RWPE2 (cell line): Measurements from ENCODE around the gene AKT1S1.

Experiments
- ATAC-seq: fragments of 200-7000 bp; cut with Tn5 transposase; 3 replicates; pipeline ENCODE4 v1.9.1; 2021; ENCODE audit warnings: low read depth
- DNase-seq: peaks from one replicate; pipeline ENCODE4 v3.0.0-alpha.2; 2020; ENCODE audit warnings: low spot score
- H3K27ac ChIP-seq: fragments of 450-650 bp; 2 replicates; pipeline ENCODE4 v1.5.1; 2017; ENCODE audit warnings: mild to moderate bottlenecking; ENCODE audit not compliant: poor library complexity, severe bottlenecking
- H3K27me3 ChIP-seq: fragments of 250-450 bp; sonication (Bioruptor Pico); 2 replicates; pipeline ENCODE4 v1.5.1; 2021; ENCODE audit warnings: mild to moderate bottlenecking, moderate library complexity; ENCODE audit not compliant: insufficient read depth, poor library complexity, severe bottlenecking
- H3K36me3 ChIP-seq: fragments of 250-450 bp; sonication (Bioruptor Pico); 2 replicates; pipeline ENCODE4 v1.5.1; 2020; ENCODE audit warnings: low read depth, mild to moderate bottlenecking, moderate library complexity
- H3K4me1 ChIP-seq: fragments of 250-450 bp; sonication (Bioruptor Pico); 2 replicates; pipeline ENCODE4 v1.5.1; 2021; ENCODE audit warnings: mild to moderate bottlenecking, moderate library complexity; ENCODE audit not compliant: insufficient read depth, poor library complexity, severe bottlenecking
- H3K4me3 ChIP-seq: fragments of 250-450 bp; sonication (Bioruptor Pico); 2 replicates; pipeline ENCODE4 v1.5.1; 2021; ENCODE audit warnings: mild to moderate bottlenecking, moderate library complexity; ENCODE audit not compliant: severe bottlenecking
- H3K9me3 ChIP-seq: fragments of 250-450 bp; sonication (Bioruptor Pico); 2 replicates; pipeline ENCODE4 v1.5.1; 2021; ENCODE audit warnings: mild to moderate bottlenecking, moderate library complexity; ENCODE audit not compliant: severe bottlenecking
- CTCF ChIP-seq: fragments of 450-650 bp; IDR thresholded peaks from one replicate; pipeline ENCODE4 v1.5.1; 2017; ENCODE audit warnings: mild to moderate bottlenecking, moderate library complexity; ENCODE audit not compliant: poor library complexity, severe bottlenecking

The AKT1S1 gene

DNA sequence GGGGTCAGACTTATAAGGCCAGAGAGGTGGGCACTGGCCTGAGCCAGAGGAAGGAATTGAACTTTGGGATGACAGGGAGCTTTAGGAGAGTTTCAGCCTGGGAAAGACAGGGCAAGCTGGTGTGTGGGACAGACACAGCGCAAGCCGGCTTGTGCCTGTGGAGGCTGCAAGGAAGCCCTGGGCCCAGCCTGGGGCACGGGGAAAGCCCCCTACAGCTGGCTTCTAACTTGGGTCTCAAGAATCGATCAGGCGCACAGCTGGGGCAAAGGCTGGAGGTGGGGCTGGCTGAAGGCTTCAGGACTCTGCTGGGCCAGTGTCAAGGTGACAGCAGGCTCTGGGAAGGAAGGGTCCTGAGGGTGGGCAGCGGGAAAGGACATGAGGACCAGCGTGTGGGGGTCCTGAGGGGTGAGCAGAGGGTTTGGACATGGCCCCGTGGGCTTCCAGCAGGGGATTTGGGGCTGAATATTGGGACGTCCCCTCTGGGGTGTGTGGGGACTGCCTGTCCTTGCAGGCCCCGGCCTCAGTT, 23.2 kb downstream of the AKT1S1 start:
- ATAC-seq (no peak), DNase-seq (no peak)
- Histone ChIP-seq H3K27me3 (no peaks in the 10 kb centered on the region), H3K4me1 (peaks cover 9% of the 10 kb centered on the region), H3K9me3 (no peaks in the 10 kb centered on the region), H3K27ac (no peak overlapping the region), H3K36me3 (peaks cover 36% of the 10 kb centered on the region), H3K4me3 (no peak overlapping the region)
- TF ChIP-seq CTCF: no peak

DNA sequence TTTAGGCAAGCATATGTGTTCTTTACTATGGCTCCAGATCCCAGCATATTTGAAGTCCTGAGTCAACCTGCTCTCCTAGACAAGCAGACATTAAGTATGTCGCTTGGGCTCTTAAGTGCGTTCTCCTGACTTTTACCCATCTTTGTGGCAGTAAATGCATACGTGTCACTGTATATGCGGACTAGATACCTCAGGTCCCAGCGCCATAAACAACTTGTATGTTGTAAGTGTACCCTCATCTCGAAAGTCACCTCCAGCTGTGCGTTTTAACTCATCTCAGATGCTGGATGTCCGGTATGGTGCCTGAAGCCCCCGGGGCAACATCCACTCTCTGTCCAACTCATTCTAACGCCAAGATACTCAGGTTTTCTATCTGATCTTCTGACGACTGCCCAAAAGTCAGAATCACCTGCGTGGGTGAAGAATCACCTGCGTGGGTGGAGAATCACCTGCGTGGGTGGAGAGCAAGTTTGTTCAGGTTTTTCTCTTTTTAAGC, 24.5 kb downstream of the AKT1S1 start:
- Histone ChIP-seq H3K4me1 (peaks cover 21% of the 10 kb centered on the region), H3K27me3 (no peaks in the 10 kb centered on the region), H3K27ac (no peak overlapping the region), H3K9me3 (no peaks in the 10 kb centered on the region), H3K36me3 (peaks cover 24% of the 10 kb centered on the region), H3K4me3 (no peak overlapping the region)
- ATAC-seq: no peak
- TF ChIP-seq CTCF: no peak
- no peak for DNase-seq

DNA sequence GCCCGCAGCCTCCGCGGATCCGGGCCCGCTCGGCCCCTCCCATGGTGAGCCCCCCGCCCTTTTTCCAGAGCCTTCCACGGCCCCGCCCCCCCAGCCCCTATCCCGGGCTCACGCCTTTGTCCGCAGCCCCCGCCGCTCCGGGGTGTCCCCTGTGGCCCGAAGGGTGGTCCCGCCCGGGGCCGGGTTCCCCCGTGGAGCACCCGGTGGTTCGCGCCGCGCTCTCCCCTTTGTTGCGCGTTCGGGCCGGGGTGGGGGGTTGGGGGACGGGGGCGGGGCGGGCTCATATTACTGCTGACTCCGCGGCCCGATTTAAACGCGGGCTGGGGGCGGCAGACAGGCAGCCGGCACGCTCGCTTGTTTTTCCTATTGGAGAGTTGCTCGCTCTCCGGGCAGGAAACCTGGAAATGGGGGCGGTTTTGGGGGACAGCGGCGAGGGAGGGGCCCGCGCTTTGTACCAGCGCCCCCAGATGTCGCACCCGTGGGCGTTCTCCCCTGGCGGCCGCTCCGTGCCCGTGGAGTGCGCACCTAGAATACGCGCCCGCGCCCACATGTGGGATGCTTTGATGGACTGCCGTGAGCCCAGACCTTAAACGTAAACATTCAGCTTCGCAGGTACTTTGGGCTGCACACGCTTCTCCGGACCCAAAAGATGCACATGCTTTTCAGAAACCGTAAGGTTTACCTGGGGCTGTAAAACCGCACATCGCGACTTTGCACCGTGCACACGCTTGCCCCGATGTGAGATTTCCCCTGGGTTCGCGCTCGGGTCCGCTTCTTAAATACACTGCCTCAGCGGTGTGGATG, 25.5 kb downstream of the AKT1S1 start:
- ATAC-seq: no peak
- Histone ChIP-seq H3K4me1 (peaks cover 21% of the 10 kb centered on the region), H3K36me3 (peaks cover 14% of the 10 kb centered on the region), H3K9me3 (no peaks in the 10 kb centered on the region), H3K27me3 (no peaks in the 10 kb centered on the region), H3K4me3 (peak overlapping the region; percentile 100), H3K27ac (peak overlapping the region; percentile 85)
- TF ChIP-seq CTCF: no peak
- DNase-seq: no peak

DNA sequence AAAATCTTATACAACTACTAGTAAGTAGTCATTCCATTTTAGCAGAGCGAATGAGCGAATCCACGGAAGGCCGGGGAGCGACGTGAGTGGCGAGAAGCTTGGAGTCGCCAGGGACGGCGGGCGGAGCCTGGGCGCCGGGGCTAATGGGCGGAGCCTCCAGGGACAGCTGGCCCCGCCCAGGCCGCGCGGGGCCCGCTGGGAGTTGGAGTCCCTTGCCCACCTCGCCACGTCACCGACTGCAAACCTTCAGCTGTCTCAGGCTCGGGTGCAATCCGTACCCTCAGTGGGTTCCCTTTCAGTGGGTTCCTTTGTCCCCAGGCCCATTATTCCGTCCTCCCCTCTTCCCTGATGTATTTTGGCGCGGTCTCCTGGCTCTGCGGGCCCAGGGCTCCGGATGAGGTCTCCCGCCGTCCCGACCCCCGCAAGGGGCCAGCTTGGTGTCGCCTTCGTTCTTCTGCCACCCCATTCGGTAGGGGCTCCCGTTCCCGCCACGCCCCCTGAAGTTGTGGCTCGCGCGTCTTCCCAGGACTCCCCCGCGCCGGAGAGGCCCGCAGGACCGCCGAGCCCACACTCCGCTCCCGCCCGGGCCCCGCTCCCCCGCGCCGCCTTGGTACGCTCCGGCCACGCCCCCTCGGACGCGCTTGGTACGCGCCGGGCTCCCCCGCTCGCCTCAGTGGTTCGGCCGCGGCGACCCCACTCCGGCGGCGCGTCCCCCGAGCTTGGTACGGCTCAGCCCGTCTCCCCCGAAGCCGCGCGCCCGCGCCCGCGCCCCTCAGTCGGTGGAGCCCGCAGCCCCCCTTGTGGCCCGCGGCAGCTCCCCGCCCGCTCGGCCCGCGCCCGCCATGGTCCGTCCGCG, 26.4 kb downstream of the AKT1S1 start, which contains the start of gene PTOV1:
Gene PTOV1, plus strand, starts transcription at position 673 of the 856 bp plus-strand sequence.
- TF ChIP-seq CTCF: no peak
- Histone ChIP-seq H3K4me1 (peaks cover 21% of the 10 kb centered on the region), H3K27me3 (no peaks in the 10 kb centered on the region)

More for the DNA sequence above, 26.4 kb downstream of the AKT1S1 start, which contains the start of gene PTOV1:
- H3K4me3 ChIP-seq: peak within 1 kb of the TSS; percentile 100
- H3K27ac ChIP-seq: peak within 1 kb of the TSS; percentile 85
- peak; percentile 74 for ATAC-seq
- no peaks in the 10 kb centered on the region for H3K9me3 ChIP-seq
- DNase-seq: peak; percentile 93
- peaks cover 11% of the 10 kb centered on the region for H3K36me3 ChIP-seq
